Measurements from ENCODE around the gene DHX8.
A peak's percentile ranks its signal among the peaks of the same experiment; 100 is the strongest.
"Not testable (repeated sequence)": the region's sequence is repeated elsewhere in the genome, so short reads cannot be mapped to it uniquely, and the experiment has no call there.

Gene DHX8

GRCh38 chr17:43483674-43484551 lies at the start of gene DHX8:
DHX8 (plus strand) TSS chr17:43483975; CDS start chr17:43484038, 63 bp downstream.
- peak; percentile 99 for FAIRE-seq

- FAIRE-seq: no peak
Measured at GRCh38 chr17:43434902-43435319, 48.9 kb upstream of the DHX8 start.

GRCh38 chr17:43437756-43438155 lies 46.0 kb upstream of the DHX8 start:
- FAIRE-seq: no peak

GRCh38 chr17:43438626-43439025 lies 45.1 kb upstream of the DHX8 start:
- FAIRE-seq: no peak

- no peak for FAIRE-seq
Measured at GRCh38 chr17:43439041-43439440, 44.7 kb upstream of the DHX8 start.

GRCh38 chr17:43442711-43443110 lies 41.1 kb upstream of the DHX8 start:
- FAIRE-seq: no peak

GRCh38 chr17:43443381-43443780 lies 40.4 kb upstream of the DHX8 start:
- no peak for FAIRE-seq

GRCh38 chr17:43444223-43445008 lies 39.4 kb upstream of the DHX8 start:
- FAIRE-seq: no peak

- no peak for FAIRE-seq
Measured at GRCh38 chr17:43445009-43445589, 38.7 kb upstream of the DHX8 start.

- no peak for FAIRE-seq
Measured at GRCh38 chr17:43446773-43447172, 37.0 kb upstream of the DHX8 start.

GRCh38 chr17:43448720-43449469 lies 34.9 kb upstream of the DHX8 start:
- FAIRE-seq: no peak

GRCh38 chr17:43449470-43450248 lies 34.1 kb upstream of the DHX8 start:
- FAIRE-seq: no peak

GRCh38 chr17:43450791-43451190 lies 33.0 kb upstream of the DHX8 start:
- FAIRE-seq: not testable (repeated sequence)

- FAIRE-seq: not testable (repeated sequence)
Measured at GRCh38 chr17:43451741-43452140, 32.0 kb upstream of the DHX8 start.

GRCh38 chr17:43453331-43453812 lies 30.4 kb upstream of the DHX8 start:
- FAIRE-seq: no peak

- FAIRE-seq: no peak
Measured at GRCh38 chr17:43454868-43455267, 28.9 kb upstream of the DHX8 start.

GRCh38 chr17:43456029-43456428 lies 27.7 kb upstream of the DHX8 start:
- FAIRE-seq: no peak

- no peak for FAIRE-seq
Measured at GRCh38 chr17:43456661-43457361, 27.0 kb upstream of the DHX8 start.

GRCh38 chr17:43457362-43457692 lies 26.4 kb upstream of the DHX8 start:
- FAIRE-seq: no peak

- not testable (repeated sequence) for FAIRE-seq
Measured at GRCh38 chr17:43459878-43460277, 23.9 kb upstream of the DHX8 start.

- no peak for FAIRE-seq
Measured at GRCh38 chr17:43461185-43461584, 22.6 kb upstream of the DHX8 start.
